Tibial nerve (tissue), 4 donors: ENCODE measurements around the gene PAK1.

Source experiments
- CTCF ChIP-seq, 5 experiments: fragments of 200-600 bp in 3 of 5; fragments of 450-650 bp in 2 of 5; sonication (generic) in 3 of 5; IDR thresholded peaks; one replicate each; pipeline ENCODE4 v1.5.1; 2016 to 2019; ENCODE audit warnings: antibody characterized with exemption in 5 of 5, mild to moderate bottlenecking in 3 of 5, moderate library complexity in 2 of 5
- EP300 ChIP-seq, 2 donors: sonication (generic); formaldehyde crosslinking; IDR thresholded peaks; one replicate each; pipeline ENCODE4 v1.6.1; 2017; ENCODE audit warnings: antibody characterized with exemption in 2 of 2, mild to moderate bottlenecking in 1 of 2

GRCh38 chr11:77519847-77520246 lies 46.0 kb upstream of the PAK1 start:
- no peak for TF ChIP-seq CTCF (IDR thresholded peaks at IDR 0.05)
- TF ChIP-seq EP300 (IDR thresholded peaks at IDR 0.05): no peak
